ENCODE results near the gene EVX2.

Gene EVX2

GRCh38 chr2:176082525-176082823 is 1.3 kb downstream of the EVX2 start:
- no peak for DNase-seq (ENCODE audit: low spot score)
- in situ Hi-C loops (cut with MboI; ENCODE audit: low pct_unique_long_range_greater_than_20kb, low sequenced_read_pairs, unreplicated experiment): loop anchor here (25.0 kb wide), 2 partner anchors 395 to 1745 kb away; partner anchors contain the start of gene SP9
- no peak for TF ChIP-seq CTCF (IDR thresholded peaks at IDR 0.05; ENCODE audit: extremely low read depth, insufficient read depth, missing control alignments)

- peak; percentile 41 for DNase-seq (ENCODE audit: low spot score)
- TF ChIP-seq CTCF (IDR thresholded peaks at IDR 0.05; ENCODE audit: extremely low read depth, insufficient read depth, missing control alignments): no peak
- in situ Hi-C loops (cut with MboI; ENCODE audit: low pct_unique_long_range_greater_than_20kb, low sequenced_read_pairs, unreplicated experiment): loop anchor here (25.0 kb wide), 2 partner anchors 395 to 1745 kb away; partner anchors contain the start of gene SP9
These were observed 1.8 kb downstream of the EVX2 start for GRCh38 chr2:176081837-176082524.

DNA sequence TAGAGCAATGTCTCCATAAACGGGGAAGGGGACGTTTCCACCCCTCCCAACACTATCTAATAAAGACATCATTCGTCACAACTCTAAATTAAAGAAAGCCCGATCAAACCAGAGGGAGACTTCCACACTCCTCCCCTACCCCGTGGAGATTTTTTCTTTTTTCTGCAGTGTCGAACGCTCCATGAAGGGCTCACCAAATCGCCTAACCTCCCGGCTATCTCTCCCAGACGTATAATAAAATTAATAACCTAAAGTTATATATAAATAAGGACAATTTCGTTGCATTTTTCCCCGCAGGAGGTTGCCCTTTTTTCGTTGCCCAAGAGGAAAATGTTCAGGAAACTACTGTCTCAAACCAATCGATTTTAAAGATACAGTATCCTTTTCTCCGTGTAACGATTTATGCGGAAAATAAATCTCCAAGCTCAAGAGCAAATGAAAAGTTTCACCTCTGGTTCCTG is 2.4 kb downstream of the EVX2 start:
- in situ Hi-C loops (cut with MboI; ENCODE audit: low pct_unique_long_range_greater_than_20kb, low sequenced_read_pairs, unreplicated experiment): loop anchor here (25.0 kb wide), 2 partner anchors 394 to 1744 kb away; partner anchors contain the start of gene SP9
- no peak for TF ChIP-seq CTCF (IDR thresholded peaks at IDR 0.05; ENCODE audit: extremely low read depth, insufficient read depth, missing control alignments)
- peak; percentile 30 for DNase-seq (ENCODE audit: low spot score)

GRCh38 chr2:176080540-176081375 is 3.0 kb downstream of the EVX2 start:
- TF ChIP-seq CTCF (IDR thresholded peaks at IDR 0.05; ENCODE audit: extremely low read depth, insufficient read depth, missing control alignments): no peak
- peak; percentile 38 for DNase-seq (ENCODE audit: low spot score)
- in situ Hi-C loops (cut with MboI; ENCODE audit: low pct_unique_long_range_greater_than_20kb, low sequenced_read_pairs, unreplicated experiment): loop anchor here (25.0 kb wide), 2 partner anchors 393 to 1743 kb away; partner anchors contain the start of gene SP9

GRCh38 chr2:176079831-176080539 is 3.8 kb downstream of the EVX2 start:
- peak; percentile 69 for DNase-seq (ENCODE audit: low spot score)
- TF ChIP-seq CTCF (IDR thresholded peaks at IDR 0.05; ENCODE audit: extremely low read depth, insufficient read depth, missing control alignments): peak; percentile 56
- in situ Hi-C loops (cut with MboI; ENCODE audit: low pct_unique_long_range_greater_than_20kb, low sequenced_read_pairs, unreplicated experiment): loop anchor here (25.0 kb wide), 2 partner anchors 393 to 1743 kb away; partner anchors contain the start of gene SP9

DNA sequence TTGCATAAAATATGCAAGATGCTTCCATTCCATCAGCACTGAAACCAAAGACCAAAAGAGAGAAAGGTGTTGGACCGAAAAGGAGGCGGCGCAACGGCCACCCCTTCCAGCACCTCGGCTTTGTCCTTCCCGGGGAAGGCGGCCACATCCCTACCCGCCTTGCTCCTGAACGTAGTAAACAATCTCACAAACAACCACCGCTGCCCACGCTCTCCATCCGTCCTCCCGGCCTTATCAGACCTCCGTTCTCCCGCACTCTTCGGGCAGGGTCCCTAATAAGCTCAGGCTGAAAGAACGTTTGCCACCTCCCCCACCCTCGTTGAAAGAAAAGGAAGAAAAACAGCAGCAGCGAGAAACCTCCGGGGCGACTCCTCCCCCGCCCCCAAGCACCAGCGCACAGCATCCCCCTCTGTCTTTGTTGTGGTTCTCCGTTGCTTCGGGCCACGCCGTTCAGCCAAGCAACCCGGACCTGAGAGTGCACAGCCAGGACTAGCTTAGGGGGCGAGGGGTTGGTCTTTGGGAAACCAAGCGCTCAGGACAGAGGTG is 4.4 kb downstream of the EVX2 start:
- in situ Hi-C loops (cut with MboI; ENCODE audit: low pct_unique_long_range_greater_than_20kb, low sequenced_read_pairs, unreplicated experiment): loop anchor here (25.0 kb wide), 2 partner anchors 392 to 1742 kb away; partner anchors contain the start of gene SP9
- peak; percentile 43 for DNase-seq (ENCODE audit: low spot score)
- no peak for TF ChIP-seq CTCF (IDR thresholded peaks at IDR 0.05; ENCODE audit: extremely low read depth, insufficient read depth, missing control alignments)

All from GM13977 (cell line).